Smooth muscle cell of the umbilical artery (primary cell): ENCODE measurements around the gene TEKTIP1. TPM values are rescaled to one million over a fixed set of nuclear protein-coding genes. Genes with fewer than 3 reads are reported as not detected.

Experiments
- total RNA-seq: library from RNA; depleted of rRNA; stranded (reverse); fragments of >200 nt; gene quantifications from 2 replicates; pipeline ENCODE4 v1.2.3, GENCODE V29; 2014

Gene TEKTIP1
- not detected in 2 replicates for total RNA-seq

DNA sequence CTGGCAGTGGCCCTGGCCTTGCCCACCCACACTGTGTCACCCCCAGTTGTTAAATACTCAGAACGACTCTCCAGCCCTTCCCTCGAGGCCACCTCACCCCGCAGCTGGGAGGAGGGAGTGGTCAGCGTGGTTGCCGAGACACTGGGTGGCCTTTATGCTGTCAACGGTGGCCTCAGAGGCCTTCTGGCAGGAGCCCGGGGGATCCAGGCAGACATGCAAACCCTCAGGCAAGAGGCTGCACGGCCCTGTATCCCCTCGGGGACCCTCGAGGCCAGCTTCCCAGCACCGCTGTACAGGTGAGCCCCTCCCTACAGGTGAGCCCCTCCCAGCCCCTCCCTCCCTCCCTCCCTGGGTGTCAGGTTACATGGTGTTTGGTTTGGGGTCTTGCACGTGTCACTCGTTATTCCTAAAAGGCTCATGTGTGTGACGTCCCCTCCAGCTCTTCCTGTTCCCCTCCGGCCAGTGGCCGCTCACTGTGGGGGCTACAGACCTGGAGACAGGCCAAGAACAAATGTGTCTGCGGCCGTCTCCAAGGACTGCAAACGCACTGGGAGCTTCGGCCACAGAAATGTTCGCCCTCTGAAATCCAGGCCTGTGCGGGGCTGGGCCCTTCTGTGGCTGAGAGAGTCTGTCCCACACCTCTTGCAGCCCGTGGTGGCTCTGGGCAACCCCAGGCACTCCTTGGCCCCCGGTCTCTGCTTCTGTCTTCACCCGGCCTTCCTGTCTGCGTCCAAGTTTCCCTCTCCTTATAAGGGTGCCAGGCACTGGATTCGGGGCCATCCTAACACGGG, at the start of gene TEKTIP1:
Gene TEKTIP1, plus strand, starts transcription at position 210 of the 791 bp plus-strand sequence. Its CDS starts 4 bp downstream, at position 214.

DNA sequence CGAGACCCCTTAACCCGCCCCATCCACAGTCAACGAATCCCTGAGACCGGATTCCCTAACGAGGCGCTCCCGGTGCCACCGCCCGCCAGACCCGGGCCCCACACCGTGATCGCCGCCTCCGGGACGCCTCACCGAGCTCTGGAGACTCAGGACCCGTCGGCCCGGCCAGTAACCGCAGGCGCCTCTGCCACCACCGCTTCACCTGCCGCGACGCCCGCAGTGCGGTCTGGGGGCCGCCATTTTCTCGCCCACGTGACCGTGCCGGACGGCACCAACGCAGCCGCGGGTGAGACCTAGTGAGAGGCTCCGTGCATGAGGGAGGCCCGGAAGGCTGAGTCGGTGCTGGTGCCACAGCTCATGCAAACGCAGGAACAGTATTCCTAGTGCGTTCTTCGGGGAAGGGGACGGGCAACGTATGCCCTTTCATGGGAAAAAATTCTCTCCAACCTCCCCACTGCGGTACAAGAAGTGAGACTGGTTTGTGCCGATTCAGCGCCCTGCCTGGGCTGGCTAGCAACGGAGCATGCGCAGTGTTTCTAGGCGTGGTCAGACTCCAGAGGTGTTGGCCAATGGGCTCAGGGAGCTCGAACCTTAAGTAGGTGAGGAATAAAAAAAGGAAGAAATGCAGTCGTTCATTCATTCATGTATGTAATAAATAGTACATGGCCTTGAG, 38.4 kb upstream of the TEKTIP1 start, which contains the start of gene DOHH:
Gene DOHH, minus strand, starts transcription at position 246 of the 673 bp plus-strand sequence. CDS start 3,860 bp downstream, outside the sequence.

DNA sequence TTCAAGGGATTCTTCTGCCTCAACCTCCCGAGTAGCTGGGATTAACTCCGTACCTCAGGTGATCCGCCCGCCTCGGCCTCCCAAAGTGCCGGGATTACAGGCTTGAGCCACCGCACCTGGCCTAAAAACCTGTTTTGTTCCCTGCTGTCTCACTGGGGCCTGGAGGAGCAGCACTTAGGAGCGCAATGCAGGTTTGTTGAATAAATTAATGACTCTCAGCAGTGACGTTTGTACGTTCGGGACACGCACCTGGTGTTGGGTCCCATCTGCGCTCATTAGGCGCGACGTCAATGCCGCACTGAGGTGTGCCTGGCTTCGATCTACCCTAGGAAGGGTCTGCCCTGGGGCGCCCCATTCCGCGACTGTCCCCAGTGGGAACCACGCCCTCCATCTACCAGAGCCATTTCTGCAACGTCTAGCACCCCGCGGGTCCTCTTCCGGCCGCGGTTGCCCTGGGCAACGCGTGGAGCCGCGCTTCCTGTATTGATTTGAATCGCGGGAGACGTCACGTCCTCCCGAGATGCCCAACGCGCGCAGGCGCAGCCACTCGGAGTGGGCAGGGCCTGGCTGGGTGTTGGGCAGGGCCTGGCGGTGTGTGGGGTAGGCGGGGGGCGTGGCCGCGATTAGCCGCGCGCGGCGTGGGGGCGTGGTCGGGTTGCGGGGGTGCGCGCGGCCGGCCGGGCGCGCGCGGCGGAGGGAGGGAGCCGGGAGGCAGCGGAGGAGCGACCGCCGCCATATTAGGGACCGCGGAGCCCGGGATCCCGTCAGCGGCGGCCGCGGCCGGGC, 33.2 kb upstream of the TEKTIP1 start, which contains the start of gene FZR1:
Gene FZR1, plus strand, starts transcription at position 714 of the 786 bp plus-strand sequence. CDS start 16,679 bp downstream, outside the sequence.

DNA sequence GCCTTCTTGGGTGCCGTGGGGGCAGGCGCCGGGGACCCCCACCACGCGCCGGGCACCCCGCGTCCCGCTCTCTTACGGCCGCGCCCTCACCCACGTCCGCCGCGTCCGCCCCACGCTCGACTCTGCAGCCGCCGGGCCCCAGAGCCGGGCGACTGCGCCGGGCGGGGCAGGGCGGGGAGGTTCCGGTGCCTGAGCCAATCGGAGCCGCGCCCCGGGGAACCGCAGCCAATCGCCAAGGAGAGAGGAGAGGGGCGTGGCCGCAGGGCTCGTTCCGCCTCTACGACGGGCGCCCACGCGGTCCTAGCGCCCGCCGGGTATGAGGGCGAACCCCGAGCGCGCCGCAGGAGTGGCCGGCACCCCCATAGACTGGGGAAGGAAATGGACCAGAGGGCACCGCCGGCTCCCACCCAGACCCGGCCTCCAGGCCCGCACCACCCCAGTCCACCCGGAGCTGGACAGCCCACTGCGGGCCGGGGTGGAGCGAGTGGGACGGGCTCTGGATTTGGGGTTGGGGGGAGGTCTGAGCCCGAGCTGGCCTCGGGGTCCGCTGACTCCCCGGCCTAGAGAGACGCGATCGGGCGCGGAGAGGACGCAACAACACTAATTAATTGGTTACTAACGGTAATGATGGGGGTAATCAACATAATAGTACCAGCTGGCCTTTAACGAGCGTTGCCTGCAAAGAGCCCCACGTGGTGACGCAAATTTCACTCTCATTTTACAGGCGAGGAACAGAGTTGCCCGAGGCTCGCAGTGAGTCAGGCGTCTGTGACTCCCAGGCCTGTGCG, 18.7 kb downstream of the TEKTIP1 start, which contains the start of gene MFSD12:
Gene MFSD12, minus strand, starts transcription at position 126 of the 788 bp plus-strand sequence. CDS start 183 bp downstream, outside the sequence.

DNA sequence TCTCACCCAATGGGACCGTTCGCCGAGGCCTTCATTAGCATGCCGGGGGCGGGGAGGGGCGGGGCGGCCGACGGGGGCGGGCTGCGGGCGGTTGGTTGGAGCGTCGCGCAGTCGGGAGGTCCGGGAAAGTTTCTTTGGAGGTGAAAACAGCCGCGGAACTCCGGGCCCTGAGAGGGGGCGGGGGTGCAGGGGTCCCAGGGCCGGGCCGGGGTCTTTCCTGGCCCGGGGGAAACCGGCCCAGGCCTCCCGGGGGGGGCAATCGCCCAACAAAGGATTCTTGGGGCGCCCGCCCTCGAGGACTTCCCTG, 33.8 kb downstream of the TEKTIP1 start, which contains the start of gene HMG20B:
Gene HMG20B, plus strand, starts transcription at position 90 of the 307 bp plus-strand sequence. CDS start 366 bp downstream, outside the sequence.

DNA sequence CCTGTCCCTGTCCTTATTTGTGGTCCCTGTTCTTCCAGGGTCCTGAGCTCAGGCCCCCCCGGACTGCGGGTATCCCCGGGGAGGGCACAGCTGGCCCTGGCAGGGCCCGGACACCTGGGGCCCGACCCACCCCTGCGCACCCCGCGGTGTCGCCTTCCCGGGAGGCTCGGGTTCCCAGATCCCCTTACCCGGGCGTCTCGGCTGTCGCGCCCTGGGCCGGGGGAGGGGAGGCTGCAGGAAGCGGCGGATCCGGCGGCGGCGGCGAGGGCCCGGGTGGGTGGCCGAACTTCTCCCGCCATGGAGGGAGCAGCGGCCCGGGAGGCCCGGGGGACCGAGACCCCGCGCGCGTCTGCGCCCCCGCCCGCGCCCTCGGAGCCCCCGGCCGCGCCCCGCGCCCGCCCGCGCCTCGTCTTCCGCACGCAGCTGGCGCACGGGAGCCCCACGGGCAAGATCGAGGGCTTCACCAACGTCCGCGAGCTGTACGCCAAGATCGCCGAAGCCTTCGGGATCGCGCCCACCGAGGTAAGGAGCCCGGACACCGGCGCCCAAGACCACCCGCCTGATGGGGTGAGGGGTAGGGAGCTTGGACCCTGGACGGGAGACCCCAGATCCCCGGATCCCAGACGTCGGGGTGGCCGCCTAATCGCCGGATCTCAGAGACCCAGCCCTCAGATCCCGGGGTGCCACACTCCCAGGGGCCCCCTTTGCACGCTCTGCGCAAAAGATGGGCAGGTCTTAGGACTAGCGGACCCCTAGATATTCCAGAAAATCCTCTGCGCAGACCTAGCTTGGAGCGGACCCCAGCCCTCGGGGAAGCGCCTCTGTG, 46.5 kb downstream of the TEKTIP1 start, which contains the start of gene GIPC3:
Gene GIPC3, plus strand, starts transcription at position 178 of the 826 bp plus-strand sequence. Its CDS starts 120 bp downstream, at position 298.

Other genes with a start within 250 kb of the TEKTIP1 start
- gene NFIC, start 172.6 kb upstream of the TEKTIP1 start, total RNA-seq: 38.3 and 102 TPM in 2 replicates
- not detected in 2 replicates for gene SMIM24, start 58.6 kb upstream of the TEKTIP1 start, total RNA-seq
- not detected in 2 replicates for gene SMIM44, start 55.7 kb upstream of the TEKTIP1 start, total RNA-seq
- gene DOHH, start 38.5 kb upstream of the TEKTIP1 start, total RNA-seq: 8.0 and 11.7 TPM in 2 replicates
- 29.7 and 51.3 TPM in 2 replicates for gene FZR1, start 32.9 kb upstream of the TEKTIP1 start, total RNA-seq
- gene MFSD12, start 18.4 kb downstream of the TEKTIP1 start, total RNA-seq: 117 and 155 TPM in 2 replicates
- 55.8 and 65.8 TPM in 2 replicates for gene HMG20B, start 33.8 kb downstream of the TEKTIP1 start, total RNA-seq
- under 0.01 TPM in 1 of 2 replicates, not detected in the other for gene GIPC3, start 46.3 kb downstream of the TEKTIP1 start, total RNA-seq
- 0.89 and 2.2 TPM in 2 replicates for gene TBXA2R, start 67.7 kb downstream of the TEKTIP1 start, total RNA-seq
- gene CACTIN, start 87.6 kb downstream of the TEKTIP1 start, total RNA-seq: 20.2 and 32.9 TPM in 2 replicates
- gene PIP5K1C, start 161.3 kb downstream of the TEKTIP1 start, total RNA-seq: 38.9 and 62.7 TPM in 2 replicates
- gene TJP3, start 169.2 kb downstream of the TEKTIP1 start, total RNA-seq: not detected in 2 replicates
- 26.5 and 27.6 TPM in 2 replicates for gene APBA3, start 222.5 kb downstream of the TEKTIP1 start, total RNA-seq
- gene MRPL54, start 223.5 kb downstream of the TEKTIP1 start, total RNA-seq: 13.4 and 36.8 TPM in 2 replicates
- not detected in 2 replicates for gene RAX2, start 233.1 kb downstream of the TEKTIP1 start, total RNA-seq
- gene MATK, start 247.2 kb downstream of the TEKTIP1 start, total RNA-seq: not detected in 2 replicates